Aorta (tissue), 5 donors: Measurements from ENCODE around the gene STRIT1. TPM values are rescaled to one million over a fixed set of nuclear protein-coding genes. Genes with fewer than 3 reads are reported as not detected.

Experiments
- ATAC-seq: fragments of 200-7000 bp; cut with Tn5 transposase; one replicate; pipeline ENCODE4 v1.9.1; 2022; ENCODE audit warnings: moderate library complexity; ENCODE audit not compliant: low FRiP score
- DNase-seq, 2 donors: peaks; one replicate each; pipeline ENCODE4 v3.0.0-alpha.2; 2020
- H3K27ac ChIP-seq, 2 donors: one replicate each; pipeline ENCODE4 v1.5.1; 2013; ENCODE audit warnings: low read length in 2 of 2, mild to moderate bottlenecking in 2 of 2, moderate library complexity in 2 of 2, control low read depth in 1 of 2, inconsistent platforms in 1 of 2, low read depth in 1 of 2
- H3K27me3 ChIP-seq, 2 donors: one replicate each; pipeline ENCODE4 v1.6.1; 2013; ENCODE audit warnings: control low read depth in 1 of 2, low read length in 1 of 2, mild to moderate bottlenecking in 1 of 2, moderate library complexity in 1 of 2; ENCODE audit not compliant: insufficient read depth in 2 of 2, control insufficient read depth in 1 of 2
- H3K36me3 ChIP-seq, 2 donors: one replicate each; pipeline ENCODE4 v1.6.1; 2013; ENCODE audit warnings: control low read depth in 1 of 2, low read length in 1 of 2, mild to moderate bottlenecking in 1 of 2; ENCODE audit not compliant: insufficient read depth in 2 of 2, control insufficient read depth in 1 of 2
- H3K4me1 ChIP-seq, 2 donors: one replicate each; pipeline ENCODE4 v1.6.1; 2013; ENCODE audit warnings: low read length in 2 of 2, control low read depth in 1 of 2, mild to moderate bottlenecking in 1 of 2, moderate library complexity in 1 of 2; ENCODE audit not compliant: insufficient read depth in 2 of 2, control insufficient read depth in 1 of 2
- H3K4me3 ChIP-seq, 2 donors: one replicate each; pipeline ENCODE4 v1.5.1; 2013; ENCODE audit warnings: low read length in 2 of 2, control low read depth in 1 of 2, mild to moderate bottlenecking in 1 of 2
- H3K9me3 ChIP-seq: one replicate; pipeline ENCODE4 v1.6.1; 2013; ENCODE audit warnings: mild to moderate bottlenecking, low read length; ENCODE audit not compliant: control insufficient read depth
- WGBS, 2 donors: extraction: QIAGEN DNeasy Blood & Tissue Kit; methylation state at CpG; one replicate each; pipeline ENCODE4 v1.1.7; 2013; 5-methylcytosine and 5-hydroxymethylcytosine counted together
- intact Hi-C, 2 donors: fragments of 100-400 bp; cut with DNase I; formaldehyde crosslinking; loops; one replicate each; pipeline versions ENCODE4 v1.14.2 to v1.15.0; 2022
- long read RNA-seq, 2 donors: library from polyadenylated mRNA; unstranded; transcript quantifications; one replicate each; pipeline ENCODE4 v2.0.0, GENCODE V29; 2020 to 2021
- polyA plus RNA-seq, 2 donors: library from polyadenylated mRNA; stranded (reverse); fragments of 200-250 nt; gene quantifications; one replicate each; pipeline ENCODE4 v1.2.3, GENCODE V29; 2013
- total RNA-seq, 2 donors: library from RNA; stranded (reverse); fragmentation: NEBNext Ultra II Directional; extraction: Animal tissue kit (Norgen Biotek cat#: 25700); gene quantifications; one replicate each; pipeline ENCODE4 v1.2.1, GENCODE V29; 2021
- donor health status: healthy with polysubstance abuse.
- donor health status: Bipolar disorder and iron deficiency.
- donor health status: DM: no; HTN: no; CAD: no.
- donor health status: DM: no; HTN: no; CAD: no.
- donor health status: DM: yes; HTN: yes; CAD: no.

STRIT1 gene
- total RNA-seq (not detected), polyA plus RNA-seq (1 to 10 TPM in 1 of 2 donors, under 1 TPM in 1; 0.69 to 1.3 TPM)
- long read RNA-seq, donor 1 = 0 reads
- long read RNA-seq, donor 2 = 0 reads

DNA sequence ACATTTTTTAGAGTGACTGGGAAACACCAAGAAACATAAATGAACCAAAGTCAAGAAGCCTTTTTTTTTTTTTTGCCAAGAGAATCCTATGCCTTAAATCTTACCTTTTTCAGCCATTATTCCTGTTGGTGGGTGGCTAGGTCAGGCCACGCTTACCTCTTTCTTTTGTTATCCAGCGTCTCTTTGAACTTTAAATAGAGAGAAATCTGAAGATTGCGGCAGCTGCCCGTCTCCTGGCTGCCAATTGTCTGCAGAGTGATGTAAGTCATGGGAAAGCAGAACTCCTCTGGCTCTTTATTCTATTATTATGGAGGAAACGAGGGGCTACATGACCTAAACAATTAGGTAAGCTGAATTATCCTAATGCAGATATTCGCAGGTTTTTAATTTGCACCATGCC is at the start of gene STRIT1:
Gene STRIT1 (minus strand): TSS at position 168 of the 400 bp plus-strand sequence.
- no peaks in the 10 kb centered on the region for H3K36me3 ChIP-seq
- H3K27ac ChIP-seq = no peak within 1 kb of the TSS
- no peak within 1 kb of the TSS for H3K4me3 ChIP-seq
- no peak for ATAC-seq
- H3K9me3 ChIP-seq = peaks cover 2% of the 10 kb centered on the region
- no peak for DNase-seq
- no peaks in the 10 kb centered on the region for H3K27me3 ChIP-seq
- 64% methylated on average over 6 of the region's 6 CpGs for WGBS, 2 donors
- H3K4me1 ChIP-seq = no peaks in the 10 kb centered on the region
- intact Hi-C loops = no loop called here

DNA sequence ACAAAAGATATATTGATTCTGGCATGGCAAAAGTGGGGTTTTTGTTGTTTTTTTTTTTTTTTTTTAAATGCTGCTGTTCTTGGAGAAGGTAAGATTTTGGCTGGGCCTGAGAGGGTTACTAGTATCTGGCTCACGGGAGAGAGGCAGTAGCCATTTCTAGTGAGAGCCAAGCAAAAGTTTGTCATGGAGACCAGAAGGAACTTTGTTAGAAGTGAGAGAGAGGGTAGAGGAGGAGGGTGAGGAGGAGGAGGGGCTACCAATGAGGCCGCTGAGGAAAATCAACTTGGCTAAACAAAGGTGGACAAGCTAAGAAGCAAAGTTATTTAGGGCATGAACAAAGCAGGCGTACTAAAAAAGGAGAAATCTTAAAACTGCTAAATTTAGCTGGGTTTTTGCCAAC is 48.9 kb upstream of the STRIT1 start:
- Histone ChIP-seq H3K27ac (no peak overlapping the region), H3K36me3 (no peaks in the 10 kb centered on the region), H3K4me1 (no peaks in the 10 kb centered on the region), H3K4me3 (no peak overlapping the region), H3K27me3 (no peaks in the 10 kb centered on the region), H3K9me3 (no peaks in the 10 kb centered on the region)
- DNase-seq (no peak), ATAC-seq (no peak)
- intact Hi-C loops = no loop called here
- 5 to 7% methylated on average over 3 of the region's 3 CpGs for WGBS, 2 donors

DNA sequence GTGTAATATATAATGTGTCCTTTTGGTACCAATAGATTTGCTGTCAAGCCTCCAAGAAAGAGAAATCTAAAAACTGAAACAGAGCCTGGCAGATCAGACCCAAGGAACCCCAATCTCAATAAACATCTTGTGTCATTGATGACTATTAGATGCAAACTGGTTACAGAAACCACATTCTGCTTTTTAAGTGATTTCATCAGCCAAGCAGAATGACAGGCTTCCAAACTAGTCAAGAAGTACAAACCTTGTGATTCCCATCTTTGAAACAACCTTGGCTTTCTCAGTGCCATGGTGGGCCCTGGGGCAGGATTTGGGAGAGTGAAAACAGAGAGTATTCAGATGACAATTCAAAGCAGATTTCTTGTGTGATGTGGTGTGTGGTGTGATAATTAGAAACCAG is 45.6 kb upstream of the STRIT1 start:
- DNase-seq (no peak), ATAC-seq (no peak)
- Histone ChIP-seq H3K4me3 (no peak overlapping the region), H3K36me3 (no peaks in the 10 kb centered on the region), H3K9me3 (no peaks in the 10 kb centered on the region), H3K27me3 (no peaks in the 10 kb centered on the region), H3K27ac (no peak overlapping the region), H3K4me1 (no peaks in the 10 kb centered on the region)
- intact Hi-C loops = no loop called here

- ATAC-seq (no peak), DNase-seq (no peak)
- WGBS, 2 donors = 86 to 94% methylated on average over 3 of the region's 3 CpGs
- H3K4me3 ChIP-seq = no peak overlapping the region
- H3K27me3 ChIP-seq = no peaks in the 10 kb centered on the region
- intact Hi-C loops = no loop called here
- no peaks in the 10 kb centered on the region for H3K4me1 ChIP-seq
- H3K36me3 ChIP-seq = no peaks in the 10 kb centered on the region
- H3K9me3 ChIP-seq = no peaks in the 10 kb centered on the region
- H3K27ac ChIP-seq = no peak overlapping the region
Observed at GRCh38 chr3:155335724-155336354, 42.4 kb upstream of the STRIT1 start.

DNA sequence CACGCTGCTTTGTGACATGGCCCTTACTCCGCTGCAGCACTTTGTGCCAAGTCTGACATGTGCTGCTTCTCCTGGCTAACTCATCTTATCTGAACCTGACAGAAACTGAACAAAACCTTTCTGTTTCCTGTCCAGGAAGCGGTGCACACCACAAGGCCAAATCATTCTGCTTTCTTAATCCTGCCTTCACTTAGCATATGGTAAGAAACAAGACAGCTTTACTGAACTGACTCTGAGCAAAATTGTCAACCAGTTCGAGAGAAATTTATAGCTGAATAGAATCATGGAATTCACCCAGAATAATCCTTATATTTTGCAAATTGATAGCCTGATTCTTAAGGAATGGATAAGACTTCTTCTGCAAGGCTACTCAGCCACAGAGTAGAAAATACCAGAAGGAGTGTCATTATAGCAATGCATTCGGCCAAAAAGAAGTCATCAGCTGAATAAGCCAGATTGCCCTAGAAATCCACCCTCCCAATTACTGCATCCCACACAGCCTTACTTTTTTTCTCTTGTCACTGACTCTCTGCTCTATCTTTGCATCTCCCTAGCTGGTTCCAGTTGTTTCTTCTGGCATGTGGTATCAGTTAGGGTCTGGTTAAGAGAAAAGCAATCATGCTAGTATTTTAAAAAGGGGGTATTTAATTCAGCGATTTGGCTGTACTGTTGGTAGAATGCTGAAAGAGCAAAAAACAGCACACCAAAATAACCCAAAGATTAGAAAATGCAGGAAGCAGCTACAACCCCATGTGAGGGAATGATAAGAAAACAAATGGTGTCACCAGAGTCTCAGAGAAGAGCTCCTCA is 41.6 kb upstream of the STRIT1 start:
- intact Hi-C loops = no loop called here
- H3K4me3 ChIP-seq = no peak overlapping the region
- no peaks in the 10 kb centered on the region for H3K27me3 ChIP-seq
- H3K4me1 ChIP-seq = no peaks in the 10 kb centered on the region
- H3K27ac ChIP-seq = no peak overlapping the region
- H3K36me3 ChIP-seq = no peaks in the 10 kb centered on the region
- DNase-seq (no peak), ATAC-seq (no peak)
- 69 to 73% methylated on average over 6 of the region's 6 CpGs for WGBS, 2 donors
- no peaks in the 10 kb centered on the region for H3K9me3 ChIP-seq

DNA sequence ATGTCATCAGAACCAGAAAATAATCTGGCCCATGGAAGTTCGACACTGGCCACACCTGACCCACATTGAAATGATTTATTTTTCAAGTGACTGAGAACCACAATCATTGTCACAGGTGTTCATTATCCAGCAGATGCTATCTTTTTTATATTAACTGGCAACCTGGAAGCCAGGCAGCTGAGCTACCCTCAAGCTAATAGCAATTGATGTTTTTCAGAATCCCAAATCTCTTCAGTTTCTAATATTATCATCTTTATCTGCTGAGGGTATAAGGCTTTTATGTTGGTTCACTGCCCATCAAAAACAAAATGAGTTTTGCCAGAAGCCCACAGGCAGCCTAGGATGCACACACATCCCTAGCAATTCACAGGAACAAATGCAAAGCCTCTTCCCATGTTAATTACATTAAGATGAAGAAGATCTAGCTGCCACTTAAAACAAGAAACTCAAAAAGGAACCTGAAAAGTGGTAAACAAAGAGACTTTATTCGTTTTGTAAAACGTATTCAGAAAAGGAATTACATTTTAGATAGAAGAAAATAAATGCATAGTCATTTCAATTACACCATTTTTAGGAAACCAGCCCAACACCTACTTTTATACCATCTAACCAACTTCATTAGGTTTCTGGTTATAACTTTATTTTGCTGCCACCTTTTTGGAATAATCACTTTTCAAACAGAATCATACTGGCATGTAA is 40.9 kb upstream of the STRIT1 start:
- Histone ChIP-seq H3K27me3 (no peaks in the 10 kb centered on the region), H3K9me3 (no peaks in the 10 kb centered on the region), H3K4me3 (no peak overlapping the region), H3K36me3 (no peaks in the 10 kb centered on the region), H3K4me1 (no peaks in the 10 kb centered on the region), H3K27ac (no peak overlapping the region)
- ATAC-seq = no peak
- DNase-seq = no peak
- intact Hi-C loops = no loop called here
- 87 to 88% methylated on average over 3 of the region's 3 CpGs for WGBS, 2 donors

- H3K27ac ChIP-seq = no peak overlapping the region
- ATAC-seq = no peak
- H3K4me1 ChIP-seq = no peaks in the 10 kb centered on the region
- H3K27me3 ChIP-seq = no peaks in the 10 kb centered on the region
- intact Hi-C loops = no loop called here
- H3K4me3 ChIP-seq = no peak overlapping the region
- no peaks in the 10 kb centered on the region for H3K9me3 ChIP-seq
- no peaks in the 10 kb centered on the region for H3K36me3 ChIP-seq
- 93% methylated on average over 4 of the region's 4 CpGs for WGBS, 2 donors
- no peak for DNase-seq
Observed at GRCh38 chr3:155332716-155333115, 39.2 kb upstream of the STRIT1 start.

DNA sequence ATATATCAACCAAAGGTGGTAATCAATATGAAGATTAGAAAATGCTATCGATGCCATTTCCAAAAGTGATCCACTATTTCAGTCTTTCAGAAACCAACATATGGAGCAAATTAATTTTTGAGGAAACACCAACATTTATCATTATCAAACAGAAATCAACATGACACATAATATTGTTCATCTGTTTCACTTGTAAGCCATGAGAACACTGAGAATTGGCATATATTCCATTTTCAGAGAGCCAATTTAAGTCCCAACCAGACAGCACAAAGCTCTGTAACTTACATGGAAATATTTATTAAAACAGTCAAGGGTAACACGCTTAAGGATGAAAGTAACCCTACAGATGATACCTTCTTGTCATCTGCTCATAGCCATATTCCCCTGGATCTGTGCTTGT is 37.6 kb upstream of the STRIT1 start:
- H3K27me3 ChIP-seq = no peaks in the 10 kb centered on the region
- H3K36me3 ChIP-seq = no peaks in the 10 kb centered on the region
- intact Hi-C loops = no loop called here
- H3K4me1 ChIP-seq = no peaks in the 10 kb centered on the region
- no peak for DNase-seq
- H3K4me3 ChIP-seq = no peak overlapping the region
- H3K9me3 ChIP-seq = no peaks in the 10 kb centered on the region
- no peak for ATAC-seq
- H3K27ac ChIP-seq = no peak overlapping the region
- WGBS, 2 donors = 92 to 96% methylated on average over 2 of the region's 2 CpGs
